Subcutaneous abdominal adipose tissue (tissue), 5 donors: ENCODE results near the gene IDNK.
"Not testable (repeated sequence)": the region's sequence is repeated elsewhere in the genome, so short reads cannot be mapped to it uniquely, and the experiment has no call there.

Experiments used
- H3K27ac ChIP-seq: one replicate; pipeline ENCODE4 v1.7.0; 2013; ENCODE audit warnings: low read depth, mild to moderate bottlenecking, inconsistent platforms, low read length, moderate library complexity
- H3K27me3 ChIP-seq, 5 donors: one replicate each; pipeline ENCODE4 v1.7.0; 2013; ENCODE audit warnings: low read length in 5 of 5, inconsistent platforms in 1 of 5; ENCODE audit not compliant: control insufficient read depth in 5 of 5, insufficient read depth in 4 of 5
- H3K36me3 ChIP-seq, 5 donors: one replicate each; pipeline ENCODE4 v1.7.0; 2013; ENCODE audit warnings: low read length in 5 of 5; ENCODE audit not compliant: control insufficient read depth in 5 of 5, insufficient read depth in 5 of 5
- H3K4me1 ChIP-seq, 5 donors: one replicate each; pipeline ENCODE4 v1.7.0; 2013; ENCODE audit warnings: low read length in 5 of 5, mild to moderate bottlenecking in 3 of 5, moderate library complexity in 1 of 5; ENCODE audit not compliant: control insufficient read depth in 5 of 5, insufficient read depth in 5 of 5
- H3K4me3 ChIP-seq, 5 donors: one replicate each; pipeline ENCODE4 v1.7.0; 2013; ENCODE audit warnings: low read length in 5 of 5, low read depth in 1 of 5
- H3K9ac ChIP-seq, 5 donors: one replicate each; pipeline ENCODE4 v1.7.0; 2013; ENCODE audit warnings: low read length in 5 of 5, mild to moderate bottlenecking in 4 of 5, moderate library complexity in 3 of 5
- H3K9me3 ChIP-seq, 5 donors: one replicate each; pipeline ENCODE4 v1.7.0; 2013; ENCODE audit warnings: low read length in 5 of 5; ENCODE audit not compliant: control insufficient read depth in 5 of 5
- donor health status: healthy.
- donor health status: healthy.
- donor health status: healthy.
- donor health status: healthy.
- donor health status: healthy.

The IDNK gene

DNA sequence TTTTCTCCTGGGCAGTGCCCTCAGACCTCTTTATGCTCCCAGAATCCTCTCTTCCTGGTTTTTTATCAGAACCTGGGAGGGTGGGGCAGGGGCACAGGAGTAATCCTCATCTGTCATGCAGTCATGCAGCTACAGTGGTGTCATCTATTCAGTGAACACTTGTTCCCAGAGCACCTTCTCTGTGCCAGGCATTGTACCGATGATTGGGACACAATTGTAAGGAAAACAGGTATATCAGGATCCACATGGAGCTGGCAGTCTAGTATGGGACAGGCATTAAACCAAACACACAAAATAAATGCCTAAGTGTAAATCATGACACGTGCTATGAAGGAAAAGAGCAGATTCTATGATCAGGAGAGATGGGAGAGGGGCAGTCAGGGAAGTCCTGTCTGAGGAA lies 21.5 kb upstream of the IDNK start:
- no peaks in the 10 kb centered on the region for H3K9me3 ChIP-seq
- no peaks in the 10 kb centered on the region for H3K36me3 ChIP-seq
- no peak overlapping the region for H3K27ac ChIP-seq
- no peak overlapping the region for H3K9ac ChIP-seq
- peaks cover 0 to 13% (median 10%) of the 10 kb centered on the region in 5 donors for H3K4me1 ChIP-seq
- no peaks in the 10 kb centered on the region for H3K27me3 ChIP-seq
- H3K4me3 ChIP-seq, result no peak overlapping the region

DNA sequence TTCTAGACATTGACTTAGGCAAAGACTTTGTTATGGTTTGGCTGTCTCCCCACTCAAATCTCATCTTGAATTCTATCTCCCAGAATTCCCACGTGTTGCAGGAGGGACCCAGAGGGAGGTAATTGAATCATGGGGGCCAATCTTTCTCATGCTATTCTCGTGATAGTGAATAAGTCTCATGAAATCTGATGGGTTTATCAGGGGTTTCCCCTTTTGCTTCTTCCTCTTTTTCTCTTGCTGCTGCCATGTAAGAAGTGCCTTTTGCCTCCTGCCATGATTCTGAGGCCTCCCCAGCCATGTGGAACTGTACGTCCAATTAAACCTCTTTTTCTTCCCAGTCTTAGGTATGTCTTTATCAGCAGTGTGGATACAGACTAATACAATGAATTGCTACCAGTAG lies 15.3 kb upstream of the IDNK start:
- not testable (repeated sequence) for H3K27me3 ChIP-seq, H3K4me1 ChIP-seq, H3K27ac ChIP-seq, H3K4me3 ChIP-seq, H3K9ac ChIP-seq, H3K9me3 ChIP-seq, H3K36me3 ChIP-seq

DNA sequence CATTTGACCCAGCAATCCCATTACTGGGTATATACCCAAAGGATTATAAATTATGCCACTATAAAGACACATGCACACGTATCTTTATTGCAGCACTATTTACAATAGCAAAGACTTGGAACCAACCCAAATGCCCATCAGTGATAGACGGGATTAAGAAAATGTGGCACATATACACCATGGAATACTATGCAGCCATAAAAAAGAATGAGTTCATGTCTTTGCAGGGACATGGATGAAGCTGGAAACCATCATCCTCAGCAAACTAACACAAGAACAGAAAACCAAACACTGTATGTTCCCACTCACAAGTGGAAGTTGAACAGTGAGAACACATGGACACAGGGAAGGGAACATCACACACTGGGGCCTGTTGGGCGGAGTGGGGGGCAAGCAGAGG lies 9.6 kb upstream of the IDNK start:
- H3K4me3 ChIP-seq, H3K36me3 ChIP-seq, H3K27me3 ChIP-seq, H3K9me3 ChIP-seq, H3K27ac ChIP-seq, H3K4me1 ChIP-seq, H3K9ac ChIP-seq: not testable (repeated sequence)

DNA sequence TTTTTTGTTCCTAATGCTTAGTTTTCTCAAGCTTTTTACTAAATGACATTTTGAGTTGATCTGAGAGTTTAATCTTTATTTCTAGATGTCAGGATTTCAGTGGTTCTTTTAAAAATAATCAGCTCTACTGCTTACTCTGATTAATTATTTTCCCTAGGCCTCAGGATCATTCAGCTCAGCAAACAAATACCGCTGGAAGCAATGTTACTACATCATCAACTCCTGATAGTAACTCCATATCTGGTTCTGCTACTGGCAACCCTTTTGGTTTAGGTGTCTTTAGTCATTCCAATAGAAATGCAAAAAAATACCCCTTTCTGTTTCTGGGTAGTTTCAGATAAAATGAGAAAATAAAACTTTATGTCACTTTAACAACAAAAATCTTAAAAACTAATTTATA lies 5.6 kb upstream of the IDNK start:
- Histone ChIP-seq H3K9ac (no peak overlapping the region), H3K27ac (no peak overlapping the region), H3K9me3 (no peaks in the 10 kb centered on the region), H3K27me3 (no peaks in the 10 kb centered on the region), H3K4me3 (no peak overlapping the region), H3K36me3 (no peaks in the 10 kb centered on the region), H3K4me1 (peaks cover 0 to 7% (median 5%) of the 10 kb centered on the region in 5 donors)

DNA sequence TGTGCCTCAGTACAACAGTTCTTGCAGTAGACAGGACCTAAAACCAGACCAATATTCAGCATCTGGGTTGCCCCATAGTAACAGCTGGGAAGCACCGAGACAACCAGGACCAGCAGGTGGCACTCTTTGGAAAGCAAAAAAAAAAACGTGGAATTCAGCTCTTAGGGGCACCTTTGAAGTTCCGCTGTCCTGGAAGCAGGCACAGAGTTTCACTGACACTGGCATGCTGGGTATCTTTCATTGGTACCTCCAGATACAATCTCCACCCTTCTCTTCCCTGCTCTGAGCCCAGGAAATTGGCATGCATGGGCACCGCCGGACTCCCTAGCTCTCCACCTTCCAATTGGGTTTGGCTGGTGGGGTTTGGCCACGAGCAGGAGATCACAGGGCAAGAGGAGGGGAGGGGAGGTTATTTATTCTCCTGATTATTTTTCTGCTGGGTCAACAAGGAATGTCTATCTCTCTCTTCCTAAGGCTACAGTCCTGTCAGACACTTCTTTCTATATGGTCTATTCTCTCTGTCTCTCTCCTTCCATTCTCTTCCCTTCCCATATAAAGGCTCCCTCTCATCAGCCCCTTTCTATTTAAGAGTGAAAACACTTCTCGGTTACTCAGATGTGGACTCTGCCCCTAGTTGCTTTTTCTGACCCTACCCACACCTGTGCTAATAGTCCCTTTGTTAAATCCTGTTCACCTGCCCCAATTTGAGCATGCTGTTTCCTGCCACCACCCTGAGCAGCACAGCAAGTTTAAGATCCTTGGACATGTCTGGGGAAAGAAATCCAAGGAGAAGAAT lies 1.9 kb upstream of the IDNK start:
- H3K27me3 ChIP-seq, result no peaks in the 10 kb centered on the region
- H3K9ac ChIP-seq, result no peak overlapping the region
- H3K9me3 ChIP-seq, result no peaks in the 10 kb centered on the region
- H3K36me3 ChIP-seq, result no peaks in the 10 kb centered on the region
- H3K27ac ChIP-seq, result no peak overlapping the region
- peak overlapping the region in 2 of 5 donors; percentile 9 to 45 for H3K4me3 ChIP-seq
- peaks cover 2 to 20% (median 15%) of the 10 kb centered on the region in 5 donors for H3K4me1 ChIP-seq

DNA sequence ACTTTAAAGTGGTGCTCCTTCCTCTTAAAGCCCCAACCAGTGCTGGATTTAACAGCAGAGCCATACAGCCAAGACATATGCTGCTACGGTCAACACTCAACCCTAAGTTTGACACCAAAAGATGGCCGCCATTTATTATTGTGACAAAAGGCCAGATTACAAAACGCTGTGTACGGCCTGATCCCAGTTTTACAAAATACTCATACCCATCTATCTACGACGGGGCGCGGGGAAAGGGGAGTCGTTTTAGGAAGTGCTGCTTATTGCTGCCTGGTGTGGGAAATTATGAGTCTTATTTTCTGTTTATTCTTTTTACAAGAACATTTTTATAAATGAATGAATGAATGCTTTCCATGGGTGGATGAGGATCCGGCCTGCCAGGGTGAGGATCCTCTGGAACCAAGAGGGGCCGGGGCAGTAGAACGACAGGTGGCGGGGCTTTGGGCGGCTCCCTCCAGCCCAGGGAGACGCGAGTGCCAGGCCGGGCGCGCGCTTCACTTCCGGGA lies 457 bp upstream of the IDNK start:
- Histone ChIP-seq H3K4me3 (peak overlapping the region; percentile 64 to 84 (median 77)), H3K9me3 (no peaks in the 10 kb centered on the region), H3K27ac (peak overlapping the region; percentile 78), H3K36me3 (peaks cover 0 to 12% (median 7%) of the 10 kb centered on the region in 5 donors), H3K4me1 (peaks cover 2 to 20% (median 15%) of the 10 kb centered on the region in 5 donors), H3K27me3 (no peaks in the 10 kb centered on the region), H3K9ac (peak overlapping the region; percentile 49 to 90 (median 75))

DNA sequence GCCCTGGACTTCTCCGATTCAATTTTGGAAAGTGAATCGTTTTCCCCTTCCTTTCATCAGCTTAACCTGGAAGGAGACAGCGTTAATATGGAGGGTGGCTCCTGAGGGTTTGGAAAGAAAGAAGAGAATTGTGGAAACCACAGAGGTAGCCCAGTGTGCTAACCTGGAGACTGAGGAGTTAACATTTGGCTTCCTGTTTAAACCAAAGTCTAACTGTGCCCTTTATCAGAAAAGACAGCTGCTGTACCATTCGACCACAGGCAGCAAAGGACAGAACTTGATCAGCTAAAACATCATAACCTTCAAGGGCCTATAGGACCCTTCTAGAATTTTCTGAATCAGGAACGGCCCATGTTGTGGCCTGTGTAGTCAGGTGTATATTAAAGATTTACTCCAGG lies 735 bp downstream of the IDNK start:
- Histone ChIP-seq H3K4me1 (peaks cover 2 to 20% (median 15%) of the 10 kb centered on the region in 5 donors), H3K27ac (peak overlapping the region; percentile 78), H3K9me3 (no peaks in the 10 kb centered on the region), H3K27me3 (no peaks in the 10 kb centered on the region), H3K36me3 (peaks cover 0 to 14% (median 7%) of the 10 kb centered on the region in 5 donors), H3K4me3 (peak overlapping the region; percentile 65 to 84 (median 77)), H3K9ac (peak overlapping the region; percentile 12 to 90 (median 75))

DNA sequence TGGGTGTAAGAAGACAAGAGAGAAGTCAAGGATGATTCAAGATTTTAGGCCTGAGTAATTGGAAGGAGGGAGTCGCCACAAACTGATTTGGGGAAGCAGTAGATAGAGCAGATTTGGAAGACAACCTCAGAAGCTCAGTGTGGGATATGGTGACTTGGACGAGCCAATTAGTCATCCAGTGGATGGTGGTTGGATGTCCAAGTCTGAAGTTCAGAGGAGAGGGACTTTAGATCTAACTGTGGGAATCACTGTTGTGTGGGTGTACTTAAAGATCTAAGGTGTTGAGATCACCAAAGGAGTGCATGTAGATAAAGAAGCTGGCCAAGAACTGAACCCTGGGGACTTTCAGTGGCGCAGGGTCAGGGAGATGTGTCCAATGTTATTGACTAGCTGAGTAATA lies 2.2 kb downstream of the IDNK start:
- Histone ChIP-seq H3K27me3 (no peaks in the 10 kb centered on the region), H3K4me3 (no peak overlapping the region), H3K27ac (no peak overlapping the region), H3K4me1 (peaks cover 2 to 25% (median 17%) of the 10 kb centered on the region in 5 donors), H3K9ac (no peak overlapping the region), H3K9me3 (no peaks in the 10 kb centered on the region), H3K36me3 (peaks cover 0 to 24% (median 7%) of the 10 kb centered on the region in 5 donors)

DNA sequence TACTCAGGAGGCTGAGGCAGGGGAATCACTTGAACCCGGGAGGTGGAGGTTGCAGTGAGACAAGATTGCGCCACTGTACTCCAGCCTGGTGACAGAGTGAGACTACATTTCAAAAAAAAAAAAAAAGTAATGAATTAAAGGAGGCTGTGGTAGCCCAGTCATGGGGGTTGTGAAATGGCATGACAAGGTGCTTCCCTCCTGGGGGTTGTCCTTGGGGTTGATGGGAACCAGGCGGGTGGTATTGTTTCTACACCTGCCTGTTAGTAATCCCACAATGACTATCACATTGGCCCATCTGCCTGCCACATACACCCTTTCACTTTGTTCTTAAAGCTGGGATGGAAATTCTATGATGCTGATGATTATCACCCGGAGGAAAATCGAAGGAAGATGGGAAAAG lies 5.6 kb downstream of the IDNK start:
- Histone ChIP-seq H3K36me3 (peaks cover 0 to 24% (median 7%) of the 10 kb centered on the region in 5 donors), H3K9ac (no peak overlapping the region), H3K27ac (no peak overlapping the region), H3K4me3 (no peak overlapping the region), H3K4me1 (peaks cover under 1 to 14% (median 8%) of the 10 kb centered on the region in 5 donors), H3K27me3 (no peaks in the 10 kb centered on the region), H3K9me3 (no peaks in the 10 kb centered on the region)

DNA sequence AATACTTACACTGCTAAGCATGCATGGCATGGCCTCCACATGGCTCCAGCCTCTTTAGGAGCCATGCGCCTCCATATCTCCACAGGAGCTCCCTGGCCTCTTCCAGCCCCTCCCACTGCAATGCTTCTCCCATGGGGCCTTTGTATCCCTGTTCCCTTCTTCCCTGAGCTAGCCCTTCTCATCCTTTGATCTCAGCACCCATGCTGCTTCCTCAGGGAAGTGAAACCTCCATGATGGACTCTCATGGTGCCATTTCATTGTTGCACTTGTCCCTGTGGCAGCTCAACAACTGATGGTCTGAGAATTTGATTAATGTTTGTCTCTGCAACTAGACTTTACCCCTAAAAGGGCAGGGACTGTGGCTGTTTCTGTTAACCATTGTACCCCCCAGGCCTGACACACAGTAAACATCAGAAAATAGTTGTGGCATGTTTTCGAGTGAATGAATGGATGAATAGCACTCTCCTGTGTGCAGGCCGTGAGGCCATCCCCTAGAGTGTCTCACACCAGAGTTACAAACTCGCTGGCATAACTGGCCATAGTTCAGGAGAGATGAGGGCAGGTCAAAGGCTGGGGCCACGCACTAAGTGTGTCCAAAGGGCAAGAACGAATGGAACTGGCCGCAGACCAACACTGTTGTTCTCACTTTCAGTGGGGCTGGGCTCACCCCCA lies 6.6 kb downstream of the IDNK start:
- no peak overlapping the region for H3K27ac ChIP-seq

More for the DNA sequence above, 6.6 kb downstream of the IDNK start:
- no peaks in the 10 kb centered on the region for H3K9me3 ChIP-seq
- H3K9ac ChIP-seq, result no peak overlapping the region
- H3K36me3 ChIP-seq, result peaks cover 0 to 24% (median 7%) of the 10 kb centered on the region in 5 donors
- H3K4me1 ChIP-seq, result peaks cover 0 to 8% (median 2%) of the 10 kb centered on the region in 5 donors
- no peak overlapping the region for H3K4me3 ChIP-seq
- H3K27me3 ChIP-seq, result no peaks in the 10 kb centered on the region
